ENCODE results near the gene SLC8A2.

SLC8A2 gene

GRCh38 chr19:47405854-47406417, 65.8 kb downstream of the SLC8A2 start:
- Histone ChIP-seq H3K9me3 (ENCODE audit: low read length) (no peaks in the 10 kb centered on the region), H3K36me3 (ENCODE audit: insufficient read depth, low read length) (no peaks in the 10 kb centered on the region), H3K4me2 (ENCODE audit: low read length) (no peak overlapping the region), H3K4me1 (ENCODE audit: insufficient read depth, low read length, severe bottlenecking) (no peaks in the 10 kb centered on the region), H2AFZ (ENCODE audit: low read length) (no peak overlapping the region), H4K20me1 (ENCODE audit: insufficient read depth, low read length) (no peaks in the 10 kb centered on the region), H3K79me2 (ENCODE audit: insufficient read depth, low read length) (no peaks in the 10 kb centered on the region), H3K9me2 (ENCODE audit: low read depth, low read length) (no peaks in the 10 kb centered on the region), H3K27me3 (ENCODE audit: insufficient read depth, low read length) (no peaks in the 10 kb centered on the region), H3F3A (ENCODE audit: insufficient read depth, low read length) (no peaks in the 10 kb centered on the region), H3K4me3 (ENCODE audit: low read depth, low read length, poor library complexity, severe bottlenecking) (no peak overlapping the region), H3K27ac (ENCODE audit: low read depth, low read length, poor library complexity, severe bottlenecking) (no peak overlapping the region), H3K9ac (ENCODE audit: low read length) (no peak overlapping the region)
- no peak for TF ChIP-seq EZH2 (IDR thresholded peaks at IDR 0.05; ENCODE audit: borderline replicate concordance, low read length)
- TF ChIP-seq, protein P1, sequence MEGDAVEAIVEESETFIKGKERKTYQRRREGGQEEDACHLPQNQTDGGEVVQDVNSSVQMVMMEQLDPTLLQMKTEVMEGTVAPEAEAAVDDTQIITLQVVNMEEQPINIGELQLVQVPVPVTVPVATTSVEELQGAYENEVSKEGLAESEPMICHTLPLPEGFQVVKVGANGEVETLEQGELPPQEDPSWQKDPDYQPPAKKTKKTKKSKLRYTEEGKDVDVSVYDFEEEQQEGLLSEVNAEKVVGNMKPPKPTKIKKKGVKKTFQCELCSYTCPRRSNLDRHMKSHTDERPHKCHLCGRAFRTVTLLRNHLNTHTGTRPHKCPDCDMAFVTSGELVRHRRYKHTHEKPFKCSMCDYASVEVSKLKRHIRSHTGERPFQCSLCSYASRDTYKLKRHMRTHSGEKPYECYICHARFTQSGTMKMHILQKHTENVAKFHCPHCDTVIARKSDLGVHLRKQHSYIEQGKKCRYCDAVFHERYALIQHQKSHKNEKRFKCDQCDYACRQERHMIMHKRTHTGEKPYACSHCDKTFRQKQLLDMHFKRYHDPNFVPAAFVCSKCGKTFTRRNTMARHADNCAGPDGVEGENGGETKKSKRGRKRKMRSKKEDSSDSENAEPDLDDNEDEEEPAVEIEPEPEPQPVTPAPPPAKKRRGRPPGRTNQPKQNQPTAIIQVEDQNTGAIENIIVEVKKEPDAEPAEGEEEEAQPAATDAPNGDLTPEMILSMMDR (IDR thresholded peaks at IDR 0.05; ENCODE audit: low read length), result no peak

DNA sequence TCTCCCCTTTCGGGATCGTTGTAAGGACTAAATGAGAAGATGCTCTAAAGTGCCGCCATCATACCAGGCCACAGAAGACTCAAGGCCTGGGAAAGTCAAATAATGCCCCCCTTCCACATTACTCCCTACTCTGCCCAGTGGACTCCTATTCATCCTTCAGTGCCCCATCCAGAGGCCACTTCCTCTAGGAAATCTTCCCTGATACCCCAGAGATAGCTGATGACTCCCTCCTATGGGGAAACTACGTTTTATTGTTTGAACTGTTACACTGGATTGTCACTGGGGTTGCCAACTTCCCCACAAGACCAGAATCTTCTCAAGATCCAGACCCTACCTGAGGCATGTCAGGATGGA, 66.5 kb downstream of the SLC8A2 start:
- Histone ChIP-seq H2AFZ (ENCODE audit: low read length) (no peak overlapping the region), H3K36me3 (ENCODE audit: insufficient read depth, low read length) (no peaks in the 10 kb centered on the region), H4K20me1 (ENCODE audit: insufficient read depth, low read length) (no peaks in the 10 kb centered on the region), H3K9me2 (ENCODE audit: low read depth, low read length) (no peaks in the 10 kb centered on the region), H3K4me3 (ENCODE audit: low read depth, low read length, poor library complexity, severe bottlenecking) (no peak overlapping the region), H3K27ac (ENCODE audit: low read depth, low read length, poor library complexity, severe bottlenecking) (no peak overlapping the region), H3K9me3 (ENCODE audit: low read length) (no peaks in the 10 kb centered on the region), H3K4me2 (ENCODE audit: low read length) (no peak overlapping the region), H3K79me2 (ENCODE audit: insufficient read depth, low read length) (no peaks in the 10 kb centered on the region), H3K27me3 (ENCODE audit: insufficient read depth, low read length) (no peaks in the 10 kb centered on the region), H3F3A (ENCODE audit: insufficient read depth, low read length) (no peaks in the 10 kb centered on the region), H3K4me1 (ENCODE audit: insufficient read depth, low read length, severe bottlenecking) (no peaks in the 10 kb centered on the region), H3K9ac (ENCODE audit: low read length) (no peak overlapping the region)
- TF ChIP-seq, protein P1 (IDR thresholded peaks at IDR 0.05; ENCODE audit: low read length), result no peak
- no peak for TF ChIP-seq EZH2 (IDR thresholded peaks at IDR 0.05; ENCODE audit: borderline replicate concordance, low read length)

GRCh38 chr19:47404334-47405196, 67.1 kb downstream of the SLC8A2 start:
- no peak for TF ChIP-seq EZH2 (IDR thresholded peaks at IDR 0.05; ENCODE audit: borderline replicate concordance, low read length)
- TF ChIP-seq, protein P1 (IDR thresholded peaks at IDR 0.05; ENCODE audit: low read length), result no peak
- no peaks in the 10 kb centered on the region for H3K79me2 ChIP-seq (ENCODE audit: insufficient read depth, low read length)
- no peak overlapping the region for H3K4me3 ChIP-seq (ENCODE audit: low read depth, low read length, poor library complexity, severe bottlenecking)
- no peaks in the 10 kb centered on the region for H3K9me3 ChIP-seq (ENCODE audit: low read length)
- H3K4me1 ChIP-seq (ENCODE audit: insufficient read depth, low read length, severe bottlenecking), result no peaks in the 10 kb centered on the region
- no peaks in the 10 kb centered on the region for H3K36me3 ChIP-seq (ENCODE audit: insufficient read depth, low read length)
- H3K27ac ChIP-seq (ENCODE audit: low read depth, low read length, poor library complexity, severe bottlenecking), result no peak overlapping the region
- H3K9me2 ChIP-seq (ENCODE audit: low read depth, low read length), result no peaks in the 10 kb centered on the region
- H3K4me2 ChIP-seq (ENCODE audit: low read length), result no peak overlapping the region
- no peaks in the 10 kb centered on the region for H3K27me3 ChIP-seq (ENCODE audit: insufficient read depth, low read length)
- H2AFZ ChIP-seq (ENCODE audit: low read length), result no peak overlapping the region
- no peaks in the 10 kb centered on the region for H3F3A ChIP-seq (ENCODE audit: insufficient read depth, low read length)
- no peaks in the 10 kb centered on the region for H4K20me1 ChIP-seq (ENCODE audit: insufficient read depth, low read length)
- no peak overlapping the region for H3K9ac ChIP-seq (ENCODE audit: low read length)
